Lower leg skin (tissue), 4 donors: Measurements from ENCODE around the gene EEF1AKMT3. TPM values are rescaled to one million over a fixed set of nuclear protein-coding genes. Genes with fewer than 3 reads are reported as not detected.
A peak's percentile ranks its signal among the peaks of the same experiment; 100 is the strongest.

Source experiments
- DNase-seq, 2 donors: peaks; one replicate each; pipeline ENCODE4 v3.0.0-alpha.2; 2019; ENCODE audit warnings: low spot score in 2 of 2
- H3K4me3 ChIP-seq: fragments of 200-600 bp; sonication (generic); 2 replicates; pipeline ENCODE4 v1.5.1; 2017; ENCODE audit warnings: mild to moderate bottlenecking, low read depth; ENCODE audit not compliant: poor library complexity, severe bottlenecking
- POLR2A ChIP-seq, 2 donors: fragments of 450-650 bp; IDR thresholded peaks; one replicate each; pipeline ENCODE4 v1.6.1; 2016 to 2017; ENCODE audit warnings: antibody characterized with exemption in 2 of 2, mild to moderate bottlenecking in 1 of 2, moderate library complexity in 1 of 2
- WGBS, 2 donors: methylation state at CpG; one replicate each; pipeline ENCODE4 v1.1.5; 2018; 5-methylcytosine and 5-hydroxymethylcytosine counted together
- intact Hi-C: fragments of 100-400 bp; cut with DNase I; formaldehyde crosslinking; loops from one replicate; pipeline ENCODE4 v1.15.0; 2023; ENCODE audit warnings: low total_unique reads
- total RNA-seq, 4 donors: library from RNA; depleted of rRNA; stranded (reverse); fragments of >200 nt; gene quantifications; one replicate each; pipeline ENCODE4 v1.1.0, GENCODE V29; 2016
- TF ChIP-seq, protein P1 (sequence below), 3 donors: fragments of 450-650 bp; IDR thresholded peaks; one replicate each; pipeline ENCODE4 v1.5.1; 2016; ENCODE audit warnings: antibody characterized with exemption in 3 of 3, mild to moderate bottlenecking in 3 of 3, moderate library complexity in 2 of 3

Gene EEF1AKMT3
- total RNA-seq, 4 donors from 2014 or later: 6.3 to 13.2 (median 9.9) TPM

DNA sequence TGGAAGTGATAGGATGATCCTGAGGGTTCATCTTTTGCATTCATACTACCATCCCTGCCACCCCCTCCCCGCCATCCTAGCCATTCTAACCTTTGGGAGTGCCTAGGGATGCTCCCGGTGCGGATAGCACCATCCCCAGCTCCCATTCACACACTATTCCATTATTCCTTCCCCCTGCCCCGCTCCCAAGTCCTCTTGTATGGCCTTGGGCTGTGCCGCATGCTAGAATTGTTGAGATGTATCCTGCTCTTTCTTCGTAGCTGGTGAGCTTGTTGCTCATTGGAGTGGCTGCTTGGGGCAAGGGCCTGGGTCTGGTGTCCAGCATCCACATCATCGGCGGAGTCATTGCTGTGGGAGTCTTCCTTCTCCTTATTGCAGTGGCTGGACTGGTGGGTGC lies 26.9 kb upstream of the EEF1AKMT3 start:
- peak in 1 of 2 donors; percentile 83 for DNase-seq
- H3K4me3 ChIP-seq: peak overlapping the region; percentile 74
- TF ChIP-seq, protein P1, sequence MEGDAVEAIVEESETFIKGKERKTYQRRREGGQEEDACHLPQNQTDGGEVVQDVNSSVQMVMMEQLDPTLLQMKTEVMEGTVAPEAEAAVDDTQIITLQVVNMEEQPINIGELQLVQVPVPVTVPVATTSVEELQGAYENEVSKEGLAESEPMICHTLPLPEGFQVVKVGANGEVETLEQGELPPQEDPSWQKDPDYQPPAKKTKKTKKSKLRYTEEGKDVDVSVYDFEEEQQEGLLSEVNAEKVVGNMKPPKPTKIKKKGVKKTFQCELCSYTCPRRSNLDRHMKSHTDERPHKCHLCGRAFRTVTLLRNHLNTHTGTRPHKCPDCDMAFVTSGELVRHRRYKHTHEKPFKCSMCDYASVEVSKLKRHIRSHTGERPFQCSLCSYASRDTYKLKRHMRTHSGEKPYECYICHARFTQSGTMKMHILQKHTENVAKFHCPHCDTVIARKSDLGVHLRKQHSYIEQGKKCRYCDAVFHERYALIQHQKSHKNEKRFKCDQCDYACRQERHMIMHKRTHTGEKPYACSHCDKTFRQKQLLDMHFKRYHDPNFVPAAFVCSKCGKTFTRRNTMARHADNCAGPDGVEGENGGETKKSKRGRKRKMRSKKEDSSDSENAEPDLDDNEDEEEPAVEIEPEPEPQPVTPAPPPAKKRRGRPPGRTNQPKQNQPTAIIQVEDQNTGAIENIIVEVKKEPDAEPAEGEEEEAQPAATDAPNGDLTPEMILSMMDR (IDR thresholded peaks at IDR 0.05): no peak
- no peak for TF ChIP-seq POLR2A (IDR thresholded peaks at IDR 0.05)
- intact Hi-C loops: no loop called here
- 36 to 39% methylated on average over 8 of the region's 8 CpGs for WGBS, 2 donors

DNA sequence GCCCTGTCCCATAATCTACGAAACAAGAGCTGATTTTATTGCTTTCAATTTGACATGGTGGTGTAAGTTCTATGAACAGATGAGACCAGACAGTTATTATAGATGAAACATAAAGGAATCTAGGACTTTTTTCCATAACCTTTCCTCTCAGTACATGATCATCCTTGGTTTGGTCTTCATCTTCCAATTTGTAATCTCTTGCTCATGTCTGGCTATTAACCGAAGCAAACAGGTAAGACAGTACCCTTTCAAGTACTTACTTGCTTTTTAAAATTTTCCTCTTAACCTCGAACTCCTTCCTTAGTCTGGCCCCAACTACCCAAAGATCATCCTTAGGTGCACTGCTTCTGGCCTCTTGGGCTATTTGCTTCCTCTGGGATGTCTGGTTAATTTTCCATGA lies 26.4 kb upstream of the EEF1AKMT3 start:
- no peak for DNase-seq
- no peak overlapping the region for H3K4me3 ChIP-seq
- 72 to 73% methylated on average over 3 of the region's 3 CpGs for whole genome bisulfite sequencing, 2 donors
- intact Hi-C loops: no loop called here
- TF ChIP-seq, protein P1 (IDR thresholded peaks at IDR 0.05): no peak
- no peak for TF ChIP-seq POLR2A (IDR thresholded peaks at IDR 0.05)

DNA sequence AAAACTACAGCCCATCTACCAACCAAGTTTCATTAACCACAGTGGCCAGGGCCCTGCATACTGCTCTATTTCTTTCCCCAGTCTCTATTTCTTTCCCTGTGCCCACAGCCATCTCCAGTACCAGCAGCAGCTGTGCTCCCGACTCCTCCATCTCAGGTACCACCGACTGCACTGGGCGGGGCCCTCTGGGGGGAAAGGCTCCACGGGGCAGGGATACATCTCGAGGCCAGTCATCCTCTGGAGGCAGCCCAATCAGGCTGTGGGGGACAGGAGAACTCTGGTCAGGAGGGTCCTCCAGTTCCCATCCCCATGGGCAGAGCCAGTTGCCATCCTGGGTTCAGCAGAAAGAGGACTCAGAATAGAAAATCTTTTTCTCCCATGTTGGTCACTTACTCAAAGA lies 23.4 kb upstream of the EEF1AKMT3 start:
- intact Hi-C loops: no loop called here
- H3K4me3 ChIP-seq: no peak overlapping the region
- TF ChIP-seq, protein P1 (IDR thresholded peaks at IDR 0.05): no peak
- 91 to 93% methylated on average over 5 of the region's 5 CpGs for whole genome bisulfite sequencing, 2 donors
- peak in 1 of 2 donors; percentile 85 for DNase-seq

DNA sequence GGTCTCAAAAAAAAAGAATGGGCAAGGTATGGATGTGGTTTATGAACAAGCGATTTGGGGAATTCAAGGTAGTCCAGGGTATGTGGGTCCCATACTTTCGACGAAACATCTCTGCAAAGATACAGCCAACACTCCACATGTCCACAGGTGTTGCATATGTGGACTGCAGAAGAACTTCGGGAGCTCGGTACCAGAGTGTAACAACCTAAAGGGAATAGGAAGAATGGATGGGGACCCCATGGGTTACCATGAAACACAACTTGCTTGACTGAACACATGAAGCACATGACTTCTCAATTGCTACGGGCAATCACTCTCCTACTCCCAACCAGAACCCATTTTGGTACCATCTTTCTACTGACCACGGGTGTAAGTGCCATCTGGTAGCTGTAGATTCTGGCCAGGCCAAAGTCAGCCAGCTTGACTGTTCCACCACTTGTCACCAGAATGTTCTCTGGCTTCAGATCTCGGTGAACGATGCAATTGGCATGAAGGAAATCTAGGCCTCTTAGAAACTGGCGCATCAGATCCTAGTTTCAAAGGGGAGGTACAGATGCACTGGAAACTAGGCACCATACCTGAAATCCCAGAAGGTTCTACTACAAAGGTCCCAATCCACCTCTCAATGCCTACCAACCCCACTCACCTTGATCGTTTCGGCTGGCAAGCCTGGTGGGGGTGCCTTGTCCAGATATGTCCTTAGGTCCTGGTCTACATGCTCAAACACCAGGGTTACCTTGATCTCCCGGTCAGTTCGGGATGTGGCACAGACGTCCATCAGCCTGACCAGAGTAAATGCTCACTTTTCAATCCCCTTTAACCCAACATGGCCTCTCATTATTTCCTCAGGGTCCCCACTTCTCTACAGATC lies 21.6 kb upstream of the EEF1AKMT3 start:
- intact Hi-C loops: no loop called here
- H3K4me3 ChIP-seq: peak overlapping the region; percentile 54
- DNase-seq: peak in 1 of 2 donors; percentile 76
- no peak for TF ChIP-seq POLR2A (IDR thresholded peaks at IDR 0.05)
- TF ChIP-seq, protein P1 (IDR thresholded peaks at IDR 0.05): no peak
- 86 to 87% methylated on average over 15 of the region's 15 CpGs for WGBS, 2 donors

DNA sequence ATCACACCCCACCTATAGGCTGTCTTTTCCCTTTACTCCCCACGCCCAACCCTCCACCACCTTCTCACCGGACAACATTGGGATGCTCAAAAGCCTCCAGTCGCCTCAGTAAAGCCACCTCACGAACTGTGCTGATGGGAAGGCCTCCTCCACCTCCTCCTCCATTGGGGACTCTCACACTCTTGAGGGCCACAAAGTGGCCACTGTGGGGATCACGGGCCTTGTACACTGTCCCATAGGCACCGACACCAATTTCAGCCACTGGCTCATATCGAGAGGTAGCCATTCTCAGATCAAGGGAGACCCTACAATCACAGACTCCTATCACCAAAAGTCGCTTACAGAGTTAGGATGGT lies 21.0 kb upstream of the EEF1AKMT3 start:
- TF ChIP-seq, protein P1 (IDR thresholded peaks at IDR 0.05): no peak
- no peak for TF ChIP-seq POLR2A (IDR thresholded peaks at IDR 0.05)
- intact Hi-C loops: no loop called here
- DNase-seq: peak in 1 of 2 donors; percentile 86
- WGBS, 2 donors: 9 to 12% methylated on average over 8 of the region's 8 CpGs
- peak overlapping the region; percentile 54 for H3K4me3 ChIP-seq
